Measurements from ENCODE around the gene KIF1A.

DNA sequence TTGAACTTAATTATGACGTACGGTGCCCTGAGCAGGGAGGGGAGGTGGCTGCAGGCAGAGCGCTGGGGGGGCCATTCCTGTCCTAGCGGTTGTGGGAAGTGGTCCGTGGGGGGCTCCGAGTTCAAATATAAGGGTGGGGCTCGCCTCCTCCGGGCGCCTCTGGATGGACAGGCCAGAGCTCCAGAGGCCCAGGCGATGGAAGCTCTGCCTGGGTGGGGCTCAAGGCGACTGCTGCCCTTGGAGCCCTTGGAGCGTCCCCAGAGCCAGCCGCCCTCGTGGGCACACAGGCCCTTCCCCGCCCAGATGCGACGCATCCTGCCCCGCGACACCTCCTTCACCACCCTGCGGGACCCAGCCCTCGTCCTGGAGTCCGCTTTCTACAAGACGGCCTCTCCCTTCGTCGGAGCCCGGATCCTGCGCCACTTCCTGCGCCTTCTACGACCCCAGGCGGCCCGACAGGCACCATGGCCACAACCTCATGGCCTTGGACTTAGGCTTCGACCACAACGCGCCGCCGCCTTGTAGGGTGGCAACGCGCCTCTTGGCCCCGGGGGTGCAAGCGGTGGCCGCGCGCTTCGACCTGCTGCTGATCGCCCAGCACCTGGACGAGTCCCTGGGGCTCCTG lies 147.8 kb downstream of the KIF1A start:
- TF ChIP-seq EZH2 (IDR thresholded peaks at IDR 0.05; ENCODE audit: borderline replicate concordance, low read length): no peak
- TF ChIP-seq, protein P1, sequence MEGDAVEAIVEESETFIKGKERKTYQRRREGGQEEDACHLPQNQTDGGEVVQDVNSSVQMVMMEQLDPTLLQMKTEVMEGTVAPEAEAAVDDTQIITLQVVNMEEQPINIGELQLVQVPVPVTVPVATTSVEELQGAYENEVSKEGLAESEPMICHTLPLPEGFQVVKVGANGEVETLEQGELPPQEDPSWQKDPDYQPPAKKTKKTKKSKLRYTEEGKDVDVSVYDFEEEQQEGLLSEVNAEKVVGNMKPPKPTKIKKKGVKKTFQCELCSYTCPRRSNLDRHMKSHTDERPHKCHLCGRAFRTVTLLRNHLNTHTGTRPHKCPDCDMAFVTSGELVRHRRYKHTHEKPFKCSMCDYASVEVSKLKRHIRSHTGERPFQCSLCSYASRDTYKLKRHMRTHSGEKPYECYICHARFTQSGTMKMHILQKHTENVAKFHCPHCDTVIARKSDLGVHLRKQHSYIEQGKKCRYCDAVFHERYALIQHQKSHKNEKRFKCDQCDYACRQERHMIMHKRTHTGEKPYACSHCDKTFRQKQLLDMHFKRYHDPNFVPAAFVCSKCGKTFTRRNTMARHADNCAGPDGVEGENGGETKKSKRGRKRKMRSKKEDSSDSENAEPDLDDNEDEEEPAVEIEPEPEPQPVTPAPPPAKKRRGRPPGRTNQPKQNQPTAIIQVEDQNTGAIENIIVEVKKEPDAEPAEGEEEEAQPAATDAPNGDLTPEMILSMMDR (IDR thresholded peaks at IDR 0.05; ENCODE audit: low read length): no peak

Data from OCI-LY1 (cell line).